UCSD-AML1 (cell line): ENCODE data around the gene FMNL3.

Experiments
- DNase-seq: peaks from one replicate; lab custom pipeline; 2025; ENCODE audit not compliant: unreplicated experiment; lab: John Stamatoyannopoulos, UW

FMNL3 gene

DNA sequence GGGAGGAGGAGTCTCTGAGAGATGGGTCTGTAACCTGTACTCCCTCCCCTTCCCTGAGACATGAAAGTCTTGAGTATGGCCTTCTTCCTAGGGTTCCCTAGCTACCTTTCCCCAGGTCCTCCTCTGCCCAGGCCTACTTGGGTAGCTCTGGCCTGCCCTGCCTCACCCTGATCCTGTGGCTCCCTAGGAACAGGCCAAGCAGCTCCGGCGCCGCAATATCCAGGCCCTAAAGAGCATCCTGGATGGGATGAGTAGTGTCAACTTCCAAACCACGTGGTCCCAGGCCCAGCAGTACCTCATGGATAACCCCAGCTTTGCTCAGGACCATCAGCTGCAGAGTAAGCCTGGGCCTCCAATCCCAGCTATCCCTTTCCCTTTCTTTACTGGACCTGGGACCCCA, 71.5 kb downstream of the FMNL3 start:
- DNase-seq = no peak

DNA sequence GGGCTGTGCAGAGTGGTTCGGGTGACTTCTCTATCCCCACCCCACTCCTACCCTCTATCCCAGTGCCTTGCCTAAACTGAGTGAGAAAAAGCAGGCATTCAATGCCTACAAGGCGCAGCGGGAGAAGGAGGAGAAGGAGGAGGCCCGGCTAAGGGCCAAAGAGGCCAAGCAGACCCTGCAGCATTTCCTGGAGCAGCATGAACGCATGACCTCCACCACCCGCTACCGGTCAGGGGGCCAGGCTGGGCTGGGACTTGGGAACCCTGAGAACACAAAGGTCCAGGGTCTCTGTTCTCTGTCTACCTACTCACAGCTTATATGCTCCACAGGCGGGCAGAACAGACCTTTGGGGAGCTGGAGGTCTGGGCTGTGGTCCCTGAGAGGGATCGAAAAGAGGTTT, 72.2 kb downstream of the FMNL3 start:
- DNase-seq = no peak

GRCh38 chr12:49633703-49634345, 73.4 kb downstream of the FMNL3 start:
- no peak for DNase-seq

DNA sequence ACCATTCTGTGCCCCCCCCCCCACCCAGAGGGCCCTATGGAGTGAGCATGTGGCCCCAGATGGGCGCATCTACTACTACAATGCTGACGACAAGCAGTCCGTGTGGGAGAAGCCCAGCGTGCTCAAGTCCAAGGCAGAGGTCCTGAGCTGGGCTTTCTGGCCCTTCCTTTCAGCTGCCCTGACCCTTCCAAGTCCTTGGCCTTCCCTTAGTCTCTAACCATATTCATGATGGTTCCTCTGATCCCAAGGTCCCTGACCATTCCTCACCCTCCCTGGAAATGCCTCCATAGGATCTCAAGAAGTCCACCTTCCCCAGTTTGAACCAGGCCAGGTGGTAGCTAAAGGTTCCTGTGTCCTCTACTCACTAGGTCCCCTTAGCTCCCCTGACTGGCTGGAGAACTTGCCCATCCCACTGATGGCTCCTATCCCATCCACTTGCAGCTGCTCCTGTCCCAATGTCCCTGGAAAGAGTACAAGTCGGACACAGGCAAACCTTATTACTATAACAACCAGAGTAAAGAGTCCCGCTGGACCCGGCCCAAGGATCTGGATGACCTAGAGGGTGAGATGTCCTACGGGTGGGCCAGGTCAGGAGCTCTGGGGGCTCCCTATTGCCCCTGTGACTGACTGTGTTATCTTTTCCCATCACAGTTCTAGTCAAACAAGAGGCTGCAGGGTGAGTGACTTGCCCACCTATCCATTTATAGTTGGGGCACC, 74.1 kb downstream of the FMNL3 start:
- no peak for DNase-seq

- DNase-seq = no peak
Measured at GRCh38 chr12:49632401-49632800, 74.8 kb downstream of the FMNL3 start.

- DNase-seq = no peak
Measured at GRCh38 chr12:49631336-49631907, 75.8 kb downstream of the FMNL3 start.

DNA sequence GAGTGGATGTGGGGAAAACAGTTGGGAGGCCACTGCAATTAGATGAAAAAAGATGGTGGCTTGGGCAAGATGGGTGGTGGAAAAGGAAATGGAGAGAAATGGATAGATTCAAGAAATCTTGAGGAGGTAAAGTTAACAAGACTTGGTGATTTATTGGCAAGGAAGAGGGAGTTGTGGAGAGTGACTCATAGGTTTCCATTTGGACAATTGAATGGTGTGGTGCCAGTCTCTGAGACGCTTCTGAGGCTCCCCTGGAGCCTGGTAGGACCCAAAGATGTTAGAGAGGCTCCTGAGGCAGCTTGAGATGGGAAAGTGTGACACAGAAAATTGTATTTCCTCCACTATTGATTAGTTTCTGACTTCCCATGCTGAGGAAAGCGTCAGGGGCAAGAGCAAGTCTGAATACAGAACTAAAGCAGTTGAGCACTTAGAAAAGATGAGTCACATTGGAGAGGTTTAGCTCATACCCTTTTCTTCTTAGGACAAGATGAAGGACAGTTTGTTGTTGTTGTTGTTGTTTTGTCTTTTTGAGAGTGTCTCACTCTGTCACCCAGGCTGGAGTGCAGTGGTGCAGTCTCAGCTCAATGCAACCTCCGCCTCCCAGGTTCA, 79.3 kb downstream of the FMNL3 start:
- DNase-seq = no peak

GRCh38 chr12:49626836-49627235, 80.4 kb downstream of the FMNL3 start:
- no peak for DNase-seq

- DNase-seq = no peak
Measured at GRCh38 chr12:49626169-49626835, 80.9 kb downstream of the FMNL3 start.

- DNase-seq = no peak
Measured at GRCh38 chr12:49624921-49625577, 82.2 kb downstream of the FMNL3 start.

GRCh38 chr12:49623142-49623904, 83.9 kb downstream of the FMNL3 start, which contains the start of gene PRPF40B:
TSS of gene PRPF40B (plus strand) at chr12:49623561. CDS start at chr12:49623591, 30 bp downstream.
- DNase-seq = peak; percentile 92

GRCh38 chr12:49622501-49623141, 84.6 kb downstream of the FMNL3 start:
- no peak for DNase-seq

- no peak for DNase-seq
Measured at GRCh38 chr12:49621651-49622500, 85.3 kb downstream of the FMNL3 start.

GRCh38 chr12:49619286-49619685, 87.9 kb downstream of the FMNL3 start:
- DNase-seq = no peak

DNA sequence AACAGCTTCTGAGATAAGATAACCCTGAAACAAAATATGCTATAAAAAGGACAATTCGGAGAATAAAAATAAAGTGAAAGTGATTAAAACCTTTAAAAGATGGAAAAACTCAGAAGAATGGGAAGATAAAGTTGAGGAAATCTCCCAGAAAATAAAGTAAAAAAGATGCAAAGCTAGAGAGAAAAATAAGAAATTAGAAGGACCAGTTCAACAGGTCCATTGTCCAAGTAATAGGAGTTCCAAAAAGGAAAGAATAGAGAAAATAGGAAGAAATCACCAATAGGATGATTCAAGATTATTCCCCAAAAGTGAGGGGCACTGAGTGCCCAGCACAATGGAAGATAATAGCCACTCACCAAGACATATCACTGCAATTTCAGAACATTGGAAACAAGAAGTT, 88.6 kb downstream of the FMNL3 start:
- no peak for DNase-seq

GRCh38 chr12:49616533-49617219, 90.5 kb downstream of the FMNL3 start:
- no peak for DNase-seq

DNA sequence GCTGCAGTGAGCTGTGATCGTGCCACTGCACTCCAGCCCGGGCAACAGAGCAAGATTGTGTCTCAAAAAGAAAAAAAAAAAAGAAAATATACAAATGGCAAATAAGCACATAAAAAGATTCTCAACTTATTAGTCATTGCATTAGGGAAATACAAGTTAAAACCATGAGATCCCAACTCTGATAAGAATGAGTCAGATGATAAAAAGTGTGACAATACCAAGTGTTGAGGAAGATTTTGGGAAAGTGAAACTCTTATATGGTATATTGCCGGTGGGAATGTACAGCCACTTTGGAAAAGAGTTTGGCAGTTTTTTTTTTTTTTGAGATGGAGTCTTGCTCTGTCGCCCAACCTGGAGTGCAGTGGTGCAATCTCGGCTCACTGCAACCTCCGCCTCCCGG, 91.5 kb downstream of the FMNL3 start:
- DNase-seq = no peak

DNA sequence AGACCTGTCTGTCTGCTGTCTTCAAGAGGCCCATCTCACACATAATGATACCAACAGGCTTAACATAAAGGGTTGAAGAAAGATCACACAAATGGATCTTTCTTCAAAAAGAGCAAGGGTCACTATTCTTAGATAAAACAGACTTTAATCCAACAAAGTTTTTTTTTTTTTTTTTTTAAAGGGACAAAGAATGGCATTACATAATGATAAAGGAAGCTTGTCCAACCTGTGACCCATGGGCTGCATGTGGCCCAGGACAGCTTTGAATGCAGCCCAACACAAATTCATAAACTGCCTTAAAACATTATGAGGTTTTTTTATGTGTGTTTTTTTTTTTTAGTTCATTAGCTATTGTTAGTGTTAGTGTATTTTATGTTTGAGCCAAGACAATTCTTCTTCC, 95.0 kb downstream of the FMNL3 start:
- DNase-seq = no peak
